Loucy (cell line): Measurements from ENCODE around the gene XRN2.
"Not testable (repeated sequence)": the region's sequence is repeated elsewhere in the genome, so short reads cannot be mapped to it uniquely, and the experiment has no call there.

Experiments
- H2AFZ ChIP-seq: fragments of 200-600 bp; sonication (generic); 2 replicates; pipeline ENCODE4 v1.6.0; 2016; ENCODE audit warnings: antibody characterized with exemption, mild to moderate bottlenecking, low read length, moderate library complexity
- H3F3A ChIP-seq: fragments of 200-600 bp; 2 replicates; pipeline ENCODE4 v1.6.0; 2016; ENCODE audit warnings: antibody characterized with exemption, low read depth, mild to moderate bottlenecking
- H3K27me3 ChIP-seq: fragments of 200-600 bp; sonication (generic); 2 replicates; pipeline ENCODE4 v1.6.1; 2014; ENCODE audit warnings: low read length, mild to moderate bottlenecking; ENCODE audit not compliant: insufficient read depth, poor library complexity, severe bottlenecking
- H3K36me3 ChIP-seq: fragments of 200-600 bp; sonication (generic); 2 replicates; pipeline ENCODE4 v1.6.1; 2016; ENCODE audit warnings: low read length; ENCODE audit not compliant: insufficient read depth
- H3K4me1 ChIP-seq: fragments of 200-600 bp; sonication (generic); 2 replicates; pipeline ENCODE4 v1.5.1; 2014; ENCODE audit warnings: low read length, mild to moderate bottlenecking; ENCODE audit not compliant: insufficient read depth, poor library complexity, severe bottlenecking
- H3K4me2 ChIP-seq: fragments of 200-600 bp; sonication (generic); 2 replicates; pipeline ENCODE4 v1.6.0; 2014; ENCODE audit warnings: antibody characterized with exemption, low read length, low read depth, mild to moderate bottlenecking; ENCODE audit not compliant: poor library complexity, severe bottlenecking
- H3K4me3 ChIP-seq: fragments of 200-600 bp; sonication (generic); 2 replicates; pipeline ENCODE4 v1.5.1; 2014; ENCODE audit warnings: low read length, mild to moderate bottlenecking, mixed read lengths; ENCODE audit not compliant: poor library complexity, severe bottlenecking
- H3K79me2 ChIP-seq: fragments of 200-600 bp; sonication (generic); 2 replicates; pipeline ENCODE4 v1.6.1; 2014; ENCODE audit warnings: low read length; ENCODE audit not compliant: insufficient read depth
- H3K9ac ChIP-seq: fragments of 200-600 bp; sonication (generic); 2 replicates; pipeline ENCODE4 v1.6.0; 2014; ENCODE audit warnings: mild to moderate bottlenecking, low read depth, low read length, moderate library complexity; ENCODE audit not compliant: poor library complexity, severe bottlenecking
- H3K9me2 ChIP-seq: fragments of 200-600 bp; sonication (generic); replicated peaks from 2 replicates; pipeline ENCODE4 v1.6.1; 2016; ENCODE audit warnings: low read depth, low read length, mixed read lengths
- H3K9me3 ChIP-seq: fragments of 200-600 bp; sonication (generic); 2 replicates; pipeline ENCODE4 v1.6.1; 2014; ENCODE audit warnings: mild to moderate bottlenecking, antibody characterized with exemption, low read length, low read depth; ENCODE audit not compliant: insufficient read depth
- H4K20me1 ChIP-seq: fragments of 200-600 bp; sonication (generic); 2 replicates; pipeline ENCODE4 v1.6.0; 2014; ENCODE audit warnings: antibody characterized with exemption, low read length, mild to moderate bottlenecking; ENCODE audit not compliant: insufficient read depth, poor library complexity, severe bottlenecking
- CTCF ChIP-seq: fragments of 200-600 bp; sonication (generic); conservative IDR thresholded peaks from 2 replicates; pipeline ENCODE4 v1.5.1; 2014; ENCODE audit warnings: mild to moderate bottlenecking, antibody characterized with exemption, low read length
- EZH2phosphoT487 ChIP-seq: fragments of 200-600 bp; IDR thresholded peaks from 2 replicates; pipeline ENCODE4 v1.6.1; 2018; ENCODE audit warnings: antibody characterized with exemption, mild to moderate bottlenecking, moderate library complexity, borderline replicate concordance

Gene XRN2

GRCh38 chr20:21398109-21399004 lies 95.2 kb downstream of the XRN2 start:
- no peak overlapping the region for H3K4me3 ChIP-seq
- no peaks in the 10 kb centered on the region for H4K20me1 ChIP-seq
- no peaks in the 10 kb centered on the region for H3K9me2 ChIP-seq
- no peaks in the 10 kb centered on the region for H3K36me3 ChIP-seq
- H3K9me3 ChIP-seq: no peaks in the 10 kb centered on the region
- H3F3A ChIP-seq: no peaks in the 10 kb centered on the region
- H3K27me3 ChIP-seq: no peaks in the 10 kb centered on the region
- no peak overlapping the region for H3K9ac ChIP-seq
- H3K4me1 ChIP-seq: no peaks in the 10 kb centered on the region
- no peak overlapping the region for H2AFZ ChIP-seq
- H3K79me2 ChIP-seq: no peaks in the 10 kb centered on the region
- TF ChIP-seq CTCF (no peak), EZH2phosphoT487 (no peak)
- H3K4me2 ChIP-seq: no peak overlapping the region

GRCh38 chr20:21399005-21399475 lies 95.9 kb downstream of the XRN2 start:
- Histone ChIP-seq H3K4me1 (no peaks in the 10 kb centered on the region), H3K36me3 (no peaks in the 10 kb centered on the region), H4K20me1 (no peaks in the 10 kb centered on the region), H3K9me2 (no peaks in the 10 kb centered on the region), H3K9me3 (no peaks in the 10 kb centered on the region), H3K4me3 (no peak overlapping the region), H3K79me2 (no peaks in the 10 kb centered on the region), H3F3A (no peaks in the 10 kb centered on the region), H3K4me2 (no peak overlapping the region), H2AFZ (no peak overlapping the region), H3K27me3 (no peaks in the 10 kb centered on the region), H3K9ac (no peak overlapping the region)
- no peak for TF ChIP-seq EZH2phosphoT487
- no peak for TF ChIP-seq CTCF

GRCh38 chr20:21411725-21412124 lies 108.6 kb downstream of the XRN2 start:
- Histone ChIP-seq H3K4me1 (no peaks in the 10 kb centered on the region), H3F3A (no peaks in the 10 kb centered on the region), H3K9me2 (no peaks in the 10 kb centered on the region), H3K36me3 (no peaks in the 10 kb centered on the region), H3K79me2 (no peaks in the 10 kb centered on the region), H2AFZ (no peak overlapping the region), H3K9ac (no peak overlapping the region), H3K4me2 (no peak overlapping the region), H3K27me3 (no peaks in the 10 kb centered on the region), H3K9me3 (no peaks in the 10 kb centered on the region; the same call in 1 of the 2 replicates), H3K4me3 (no peak overlapping the region), H4K20me1 (no peaks in the 10 kb centered on the region)
- no peak for TF ChIP-seq CTCF
- TF ChIP-seq EZH2phosphoT487: no peak

- H2AFZ ChIP-seq, H3K79me2 ChIP-seq, H4K20me1 ChIP-seq, H3K36me3 ChIP-seq, H3K4me1 ChIP-seq, H3K4me2 ChIP-seq, H3K9me3 ChIP-seq, H3K9me2 ChIP-seq, H3K4me3 ChIP-seq, H3K9ac ChIP-seq, H3F3A ChIP-seq, H3K27me3 ChIP-seq: not testable (repeated sequence)
Measured at GRCh38 chr20:21413996-21414395, 110.9 kb downstream of the XRN2 start.

GRCh38 chr20:21419147-21419546 lies 116.0 kb downstream of the XRN2 start:
- not testable (repeated sequence) for H3K9ac ChIP-seq, H3F3A ChIP-seq, H3K9me2 ChIP-seq, H2AFZ ChIP-seq, H3K4me3 ChIP-seq, H3K36me3 ChIP-seq, H3K4me2 ChIP-seq, H4K20me1 ChIP-seq, H3K4me1 ChIP-seq, H3K79me2 ChIP-seq, H3K9me3 ChIP-seq, H3K27me3 ChIP-seq
